HFF-Myc (cell line): ENCODE measurements around the gene KBTBD13.

Experiments used
- DNase-seq: peaks from one replicate; pipeline ENCODE4 v3.0.0-alpha.2; 2011; ENCODE audit warnings: low read depth; ENCODE audit errors: extremely low read depth
- H3K4me3 ChIP-seq: replicated peaks from 2 replicates; pipeline ENCODE4 v1.5.1; 2011; ENCODE audit warnings: low read depth, mild to moderate bottlenecking, control low read depth, low read length
- CTCF ChIP-seq: IDR thresholded peaks from 2 replicates; pipeline ENCODE4 v1.5.1; 2012; ENCODE audit warnings: mild to moderate bottlenecking, low read depth, low read length, control low read depth; ENCODE audit errors: missing control alignments

KBTBD13 gene

GRCh38 chr15:65056868-65057548 is 19.5 kb upstream of the KBTBD13 start:
- TF ChIP-seq CTCF, result no peak
- DNase-seq, result no peak
- H3K4me3 ChIP-seq, result no peak overlapping the region

- no peak for TF ChIP-seq CTCF
- DNase-seq, result no peak
- no peak overlapping the region for H3K4me3 ChIP-seq
Observed at GRCh38 chr15:65057549-65057940, 19.0 kb upstream of the KBTBD13 start.

DNA sequence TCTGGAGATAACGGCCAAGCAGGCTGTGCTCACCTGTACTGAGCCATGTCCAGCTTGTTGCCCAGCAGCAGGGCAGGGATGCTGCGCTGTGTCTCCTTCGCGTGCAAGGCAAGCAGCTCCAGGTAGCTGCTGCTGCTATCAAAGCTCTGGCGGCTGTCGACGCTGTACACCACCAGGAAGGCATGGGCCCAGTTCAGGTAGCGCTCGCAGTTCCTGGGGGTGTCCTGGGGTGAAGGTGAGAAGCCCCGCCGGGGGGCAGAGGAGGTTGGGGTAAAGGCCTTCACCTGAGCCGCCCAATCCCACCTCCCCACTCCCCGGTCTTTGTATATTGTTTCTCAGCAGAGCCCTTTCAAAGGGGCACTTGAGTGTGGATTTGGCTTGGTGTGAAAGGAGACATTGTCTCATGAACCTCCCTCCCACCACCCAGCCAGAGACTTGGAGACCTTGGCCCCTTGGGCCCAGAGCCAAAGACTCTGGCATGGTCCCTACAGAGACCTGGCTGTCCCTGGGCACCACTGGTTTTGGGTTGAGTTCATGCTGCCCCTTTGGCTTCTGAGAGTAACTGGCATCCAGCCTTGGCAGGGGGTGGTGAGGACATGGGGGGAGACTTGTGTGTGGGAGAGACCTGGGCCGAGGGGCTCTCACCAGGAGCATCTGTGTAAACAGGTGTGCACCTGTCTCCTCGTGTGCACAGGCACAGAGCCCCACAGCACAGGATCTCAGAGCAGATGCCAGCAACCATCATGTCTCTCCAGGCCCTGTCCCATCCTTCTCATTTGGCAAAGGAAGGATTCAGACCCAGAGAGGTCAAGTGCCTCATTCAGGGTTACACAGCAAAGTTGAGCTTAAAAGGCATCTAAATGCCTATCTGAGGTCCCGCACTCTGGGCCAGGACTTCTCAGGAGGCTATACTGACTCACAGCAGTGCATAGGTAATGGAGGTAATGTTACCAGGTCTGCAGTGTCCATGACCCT is 17.9 kb upstream of the KBTBD13 start:
- H3K4me3 ChIP-seq, result no peak overlapping the region
- no peak for TF ChIP-seq CTCF
- no peak for DNase-seq

DNA sequence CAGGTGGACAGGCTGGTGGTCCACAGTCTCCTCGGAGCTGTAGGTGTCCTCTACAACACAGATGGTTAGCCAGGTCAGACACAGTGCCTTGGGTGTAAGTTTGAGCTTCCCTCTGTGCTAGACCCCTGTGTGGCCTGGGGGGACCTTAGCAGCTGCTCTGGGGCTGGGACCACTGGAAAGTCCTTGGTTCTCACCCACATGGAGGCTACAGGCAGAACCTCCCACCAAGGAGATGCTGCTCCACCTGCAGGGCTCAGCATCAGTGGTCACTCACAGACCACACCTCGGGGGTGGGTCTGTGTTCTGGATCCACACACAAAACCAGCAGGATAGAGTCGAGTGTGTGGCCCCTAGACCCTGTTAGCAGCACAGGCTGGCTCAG is 17.2 kb upstream of the KBTBD13 start:
- TF ChIP-seq CTCF, result no peak
- H3K4me3 ChIP-seq, result no peak overlapping the region
- no peak for DNase-seq

DNA sequence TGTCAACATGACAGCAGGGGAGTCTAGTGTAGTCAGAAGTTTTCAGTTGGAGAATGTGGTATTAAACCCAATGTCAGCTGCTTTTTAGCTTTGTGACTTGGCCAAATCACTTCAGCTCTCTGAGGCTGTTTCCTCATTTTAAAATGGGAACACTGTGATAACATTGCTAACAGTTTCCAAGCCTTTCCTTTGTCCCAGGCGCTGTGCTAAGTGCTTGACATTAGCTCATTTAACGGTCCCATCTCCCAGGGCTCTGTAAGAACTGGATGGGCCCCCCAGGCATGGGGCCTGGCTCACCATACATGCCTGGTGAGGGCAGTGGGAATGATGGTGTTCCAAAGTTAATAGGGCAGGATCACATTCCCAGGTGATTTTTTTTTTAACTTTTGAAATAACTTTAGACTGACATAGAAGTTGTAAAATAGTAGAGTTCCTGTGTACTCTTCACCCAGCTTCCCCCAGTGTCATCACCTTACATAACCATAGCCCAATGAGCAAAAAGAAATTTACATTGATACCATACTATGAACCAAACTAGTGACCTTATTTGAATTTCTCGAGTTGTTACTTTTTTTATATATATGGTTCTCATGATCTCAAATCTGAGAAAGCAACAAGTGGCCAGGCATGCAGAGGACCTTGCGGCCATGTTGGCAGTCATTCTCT is 16.5 kb upstream of the KBTBD13 start:
- no peak for DNase-seq
- TF ChIP-seq CTCF, result no peak
- no peak overlapping the region for H3K4me3 ChIP-seq

- DNase-seq, result no peak
- no peak for TF ChIP-seq CTCF
- no peak overlapping the region for H3K4me3 ChIP-seq
Observed at GRCh38 chr15:65060641-65061397, 15.7 kb upstream of the KBTBD13 start.
